Measurements from ENCODE around the gene NXN. TPM values are rescaled to one million over a fixed set of nuclear protein-coding genes. Genes with fewer than 3 reads are reported as not detected.
"Not testable (repeated sequence)": the region's sequence is repeated elsewhere in the genome, so short reads cannot be mapped to it uniquely, and the experiment has no call there.

Gene NXN
- total RNA-seq, 1 donor: 124 TPM

DNA sequence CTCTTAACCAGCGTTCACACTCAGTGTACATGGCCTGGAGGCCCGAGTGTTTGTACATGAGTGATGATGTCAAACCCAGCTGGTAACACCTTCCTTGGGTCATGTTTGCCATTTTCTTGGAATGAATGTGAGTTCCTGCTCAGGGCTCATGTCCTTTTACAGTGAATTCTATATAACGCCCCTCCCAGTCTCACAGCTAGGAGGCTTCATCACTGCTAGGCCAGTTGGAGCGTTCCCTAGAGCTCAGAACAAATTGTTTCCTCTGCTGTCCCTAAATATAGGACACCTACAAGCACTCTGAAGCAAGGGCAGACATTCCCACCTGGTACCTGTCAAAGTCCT lies 22.8 kb upstream of the NXN start:
- H3K4me3 ChIP-seq (ENCODE audit: low read depth, low read length): no peak overlapping the region
- TF ChIP-seq, protein P1, sequence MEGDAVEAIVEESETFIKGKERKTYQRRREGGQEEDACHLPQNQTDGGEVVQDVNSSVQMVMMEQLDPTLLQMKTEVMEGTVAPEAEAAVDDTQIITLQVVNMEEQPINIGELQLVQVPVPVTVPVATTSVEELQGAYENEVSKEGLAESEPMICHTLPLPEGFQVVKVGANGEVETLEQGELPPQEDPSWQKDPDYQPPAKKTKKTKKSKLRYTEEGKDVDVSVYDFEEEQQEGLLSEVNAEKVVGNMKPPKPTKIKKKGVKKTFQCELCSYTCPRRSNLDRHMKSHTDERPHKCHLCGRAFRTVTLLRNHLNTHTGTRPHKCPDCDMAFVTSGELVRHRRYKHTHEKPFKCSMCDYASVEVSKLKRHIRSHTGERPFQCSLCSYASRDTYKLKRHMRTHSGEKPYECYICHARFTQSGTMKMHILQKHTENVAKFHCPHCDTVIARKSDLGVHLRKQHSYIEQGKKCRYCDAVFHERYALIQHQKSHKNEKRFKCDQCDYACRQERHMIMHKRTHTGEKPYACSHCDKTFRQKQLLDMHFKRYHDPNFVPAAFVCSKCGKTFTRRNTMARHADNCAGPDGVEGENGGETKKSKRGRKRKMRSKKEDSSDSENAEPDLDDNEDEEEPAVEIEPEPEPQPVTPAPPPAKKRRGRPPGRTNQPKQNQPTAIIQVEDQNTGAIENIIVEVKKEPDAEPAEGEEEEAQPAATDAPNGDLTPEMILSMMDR (IDR thresholded peaks at IDR 0.05; ENCODE audit: insufficient read depth, low read depth, low read length): peak; percentile 5
- DNase-seq (ENCODE audit: low read depth): peak; percentile 45

DNA sequence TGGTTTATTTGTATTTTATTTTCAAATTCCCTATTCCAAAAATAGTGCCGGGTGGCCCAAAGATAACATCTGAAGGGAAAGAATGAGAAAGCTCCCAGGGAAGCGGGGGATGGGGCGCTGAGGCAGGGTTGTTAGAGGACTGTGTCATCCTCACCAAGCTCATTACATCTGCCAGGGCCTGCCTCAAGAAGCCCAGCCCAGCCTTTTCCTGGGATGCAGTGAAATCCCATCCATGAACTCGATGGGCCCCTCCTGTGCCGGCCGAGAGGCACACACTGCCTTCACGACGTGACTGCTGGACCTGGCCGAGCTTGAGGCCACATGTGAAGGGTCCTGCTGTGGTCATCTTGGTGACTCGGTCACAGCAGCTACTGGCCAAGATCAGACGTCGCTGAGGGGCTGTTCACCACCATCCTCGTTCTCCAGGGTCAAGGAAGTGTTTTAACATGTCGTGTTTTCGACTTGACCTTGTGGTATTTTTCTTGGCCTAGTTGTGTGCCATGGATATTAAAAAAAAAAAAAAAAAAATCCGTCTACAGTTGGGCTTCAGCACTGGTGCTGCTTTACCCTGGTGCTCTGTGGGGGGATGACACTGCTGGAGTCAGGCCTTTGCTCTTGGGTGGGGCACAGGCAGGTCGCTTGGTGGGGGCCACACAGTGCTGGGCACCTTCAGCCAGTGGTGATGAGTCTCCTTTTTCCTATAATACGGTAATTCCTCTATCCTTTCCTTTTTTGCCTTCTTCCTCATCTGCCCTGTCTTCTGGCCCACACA lies 22.2 kb upstream of the NXN start:
- TF ChIP-seq, protein P1 (IDR thresholded peaks at IDR 0.05; ENCODE audit: insufficient read depth, low read depth, low read length): no peak
- H3K4me3 ChIP-seq (ENCODE audit: low read depth, low read length): no peak overlapping the region
- peak; percentile 75 for DNase-seq (ENCODE audit: low read depth)

DNA sequence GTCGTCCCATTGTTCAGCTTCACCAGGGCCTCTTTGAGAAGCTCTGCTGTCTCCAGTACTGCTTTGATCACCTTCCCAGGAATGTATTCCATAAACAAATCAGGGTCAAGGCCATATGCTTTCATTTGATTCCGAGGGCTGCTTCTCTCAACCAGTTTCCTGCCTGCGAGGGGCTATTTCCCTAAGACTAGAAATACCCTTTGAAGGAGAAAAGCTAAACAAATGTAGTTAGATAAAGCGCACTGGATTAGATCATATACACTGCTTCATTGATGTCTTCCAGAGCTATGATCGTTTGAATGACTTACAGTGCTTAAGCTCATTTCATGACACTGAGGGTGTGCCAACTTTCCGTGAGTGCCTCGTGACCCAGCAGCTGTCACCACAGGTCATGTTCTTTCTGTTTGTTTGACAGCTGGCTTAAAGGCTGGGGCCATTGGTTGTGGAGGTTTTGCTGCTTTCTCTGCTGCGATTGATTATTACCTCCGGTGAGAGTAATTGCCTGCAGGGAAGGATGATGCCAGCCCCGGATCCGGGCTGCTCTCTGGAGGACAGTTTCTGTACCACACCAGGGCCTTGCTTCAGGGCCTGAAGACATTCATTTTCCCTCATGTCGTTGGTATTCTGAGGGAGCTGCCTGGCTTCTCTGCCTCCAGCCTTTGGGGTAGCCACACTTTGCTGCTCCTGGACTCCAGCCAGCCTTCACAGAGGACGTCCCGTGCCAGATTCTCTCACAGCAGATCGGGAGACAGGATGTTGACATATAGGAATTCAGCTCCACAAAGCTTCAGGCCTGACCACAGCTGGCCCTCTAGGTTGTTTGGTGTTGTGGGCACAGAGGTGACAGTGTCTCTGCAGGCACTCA lies 21.3 kb upstream of the NXN start:
- DNase-seq (ENCODE audit: low read depth): peak; percentile 77
- H3K4me3 ChIP-seq (ENCODE audit: low read depth, low read length): no peak overlapping the region
- TF ChIP-seq, protein P1 (IDR thresholded peaks at IDR 0.05; ENCODE audit: insufficient read depth, low read depth, low read length): no peak

GRCh38 chr17:998111-998510 lies 18.5 kb upstream of the NXN start:
- TF ChIP-seq, protein P1 (IDR thresholded peaks at IDR 0.05; ENCODE audit: insufficient read depth, low read depth, low read length): no peak
- DNase-seq (ENCODE audit: low read depth): no peak

DNA sequence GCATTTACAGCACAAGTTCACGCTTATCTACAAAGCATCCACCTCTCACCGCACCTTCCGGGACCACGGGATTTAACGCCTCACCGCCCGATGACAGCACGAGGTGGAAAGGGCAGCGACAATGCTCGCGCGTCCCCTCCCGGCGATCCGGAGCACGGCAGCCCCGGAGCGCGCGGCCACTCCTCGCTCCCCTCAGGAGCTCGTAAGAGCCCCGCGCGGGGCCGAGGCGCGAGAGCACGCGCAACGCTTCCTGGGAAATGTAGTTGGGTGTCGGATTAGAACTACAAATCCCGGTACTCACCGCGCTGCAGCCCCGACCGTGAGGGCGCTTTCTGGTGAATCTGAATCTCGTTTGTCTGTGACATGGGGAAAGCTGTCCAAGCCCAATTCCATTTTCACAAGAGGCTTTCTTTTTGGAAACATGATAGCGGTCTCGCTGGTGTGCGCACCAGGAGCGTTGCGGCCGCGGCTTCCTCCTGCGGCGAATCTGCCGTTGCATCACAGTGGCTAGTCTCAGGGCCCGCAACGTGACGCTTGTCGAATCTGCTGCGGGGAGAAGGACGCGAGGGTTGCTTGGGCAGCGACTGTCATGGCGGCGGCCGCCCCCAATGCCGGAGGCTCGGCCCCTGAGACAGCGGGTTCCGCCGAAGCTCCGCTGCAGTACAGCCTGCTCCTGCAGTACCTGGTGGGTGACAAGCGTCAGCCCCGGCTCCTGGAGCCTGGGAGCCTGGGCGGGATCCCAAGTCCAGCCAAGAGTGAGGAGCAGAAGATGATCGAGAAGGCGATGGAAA lies 17.2 kb upstream of the NXN start, which contains the start of gene TIMM22:
TIMM22 (plus strand) TSS at position 576 of the 791 bp plus-strand sequence; CDS start at position 590, 14 bp downstream.
- peak; percentile 99 for DNase-seq (ENCODE audit: low read depth)
- TF ChIP-seq, protein P1 (IDR thresholded peaks at IDR 0.05; ENCODE audit: insufficient read depth, low read depth, low read length): peak; percentile 92
- H3K4me3 ChIP-seq (ENCODE audit: low read depth, low read length): peak within 1 kb of the TSS; percentile 100

More at GRCh38 chr17:998111-998510, 18.5 kb upstream of the NXN start:
- H3K4me3 ChIP-seq (ENCODE audit: low read depth, low read length): peak overlapping the region; percentile 100

DNA sequence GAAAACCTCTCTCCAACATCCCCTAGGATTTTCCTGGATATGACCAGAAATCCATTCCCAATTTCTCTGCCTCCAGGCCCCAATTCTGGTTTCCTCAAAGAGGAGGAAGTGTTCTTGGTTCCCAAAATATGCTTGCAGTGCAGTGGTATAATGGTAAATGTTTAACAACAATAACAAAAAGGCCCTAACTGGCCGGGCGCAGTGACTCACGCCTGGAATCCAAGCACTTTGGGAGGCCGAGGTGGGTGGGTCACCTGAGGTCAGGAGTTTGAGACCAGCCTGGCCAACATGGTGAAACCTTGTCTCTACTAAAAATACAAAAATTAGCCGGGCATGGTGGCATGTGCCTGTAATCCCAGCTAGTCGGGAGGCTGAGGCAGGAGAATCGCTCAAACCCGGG lies 15.7 kb upstream of the NXN start:
- not testable (repeated sequence) for DNase-seq (ENCODE audit: low read depth); H3K4me3 ChIP-seq (ENCODE audit: low read depth, low read length)

All from fibroblast of villous mesenchyme (primary cell).